Transverse colon (tissue), 4 donors: ENCODE measurements around the gene MASP1. TPM values are rescaled to one million over a fixed set of nuclear protein-coding genes. Genes with fewer than 3 reads are reported as not detected.

ENCODE experiments used
- DNase-seq: peaks from one replicate; pipeline ENCODE4 v3.0.0-alpha.2; 2019
- H3K27ac ChIP-seq, 4 donors: fragments of 200-600 bp; sonication (generic); 2 replicates each; pipeline ENCODE4 v1.5.1; 2016 to 2018; ENCODE audit warnings: inconsistent platforms in 4 of 4
- H3K27me3 ChIP-seq: fragments of 200-600 bp; sonication (generic); 2 replicates; pipeline ENCODE4 v1.5.1; 2017; ENCODE audit warnings: inconsistent platforms
- H3K36me3 ChIP-seq, 4 donors: fragments of 200-600 bp; sonication (generic); 2 replicates each; pipeline ENCODE4 v1.5.1; 2017 to 2019; ENCODE audit warnings: inconsistent platforms in 4 of 4
- H3K4me1 ChIP-seq, 4 donors: fragments of 200-600 bp; sonication (generic); 2 replicates each; pipeline ENCODE4 v1.5.1; 2017 to 2020; ENCODE audit warnings: inconsistent platforms in 4 of 4
- H3K4me3 ChIP-seq, 4 donors: fragments of 200-600 bp; sonication (generic); 1 replicate in 1 of 4; 2 replicates in 3 of 4; pipeline versions ENCODE4 v1.5.1 to v1.6.1; 2017 to 2019; ENCODE audit warnings: inconsistent platforms in 4 of 4
- H3K9me3 ChIP-seq, 2 donors: fragments of 200-600 bp; sonication (generic); 2 replicates each; pipeline ENCODE4 v1.5.1; 2017 to 2019; ENCODE audit warnings: inconsistent platforms in 2 of 2
- CTCF ChIP-seq, 5 experiments: fragments of 200-600 bp in 3 of 5; fragments of 450-650 bp in 2 of 5; sonication (generic) in 3 of 5; IDR thresholded peaks; 1 replicate in 2 of 5; 2 replicates in 3 of 5; pipeline ENCODE4 v1.5.1; 2016 to 2017; ENCODE audit warnings: antibody characterized with exemption in 5 of 5, inconsistent platforms in 3 of 5, mild to moderate bottlenecking in 2 of 5, moderate library complexity in 1 of 5
- EP300 ChIP-seq: sonication (generic); formaldehyde crosslinking; IDR thresholded peaks from one replicate; pipeline ENCODE4 v1.6.1; 2017; ENCODE audit warnings: antibody characterized with exemption, low read depth
- POLR2A ChIP-seq: fragments of 450-650 bp; IDR thresholded peaks from one replicate; pipeline ENCODE4 v1.6.1; 2016; ENCODE audit warnings: antibody characterized with exemption, mild to moderate bottlenecking, moderate library complexity
- POLR2AphosphoS5 ChIP-seq, 3 donors: sonication (generic); formaldehyde crosslinking; IDR thresholded peaks; one replicate each; pipeline ENCODE4 v1.6.1; 2016; ENCODE audit warnings: antibody characterized with exemption in 3 of 3
- WGBS, 2 donors: methylation state at CpG; one replicate each; pipeline ENCODE4 v1.1.5; 2018; ENCODE audit warnings: low coverage in 1 of 2; 5-methylcytosine and 5-hydroxymethylcytosine counted together
- in situ Hi-C, 4 donors: fragments of 200-750 bp; cut with MboI; loops; one replicate each; pipeline versions ENCODE4 v1.15.0 to v1.15.1; 2017; ENCODE audit warnings: low sequenced_read_pairs in 3 of 4, low pct_ligation_motif_present in 1 of 4, low pct_unique_long_range_greater_than_20kb in 1 of 4
- intact Hi-C: fragments of 100-400 bp; cut with DNase I; formaldehyde crosslinking; loops from one replicate; pipeline ENCODE4 v1.15.1; 2023; ENCODE audit warnings: low total_unique reads
- total RNA-seq, 4 donors: library from RNA; depleted of rRNA; stranded (reverse); fragments of >200 nt; gene quantifications; one replicate each; pipeline ENCODE4 v1.1.0, GENCODE V29; 2016

Gene MASP1
- total RNA-seq, 4 donors from 2014 or later, result 4.5 to 45.2 (median 13.9) TPM

DNA sequence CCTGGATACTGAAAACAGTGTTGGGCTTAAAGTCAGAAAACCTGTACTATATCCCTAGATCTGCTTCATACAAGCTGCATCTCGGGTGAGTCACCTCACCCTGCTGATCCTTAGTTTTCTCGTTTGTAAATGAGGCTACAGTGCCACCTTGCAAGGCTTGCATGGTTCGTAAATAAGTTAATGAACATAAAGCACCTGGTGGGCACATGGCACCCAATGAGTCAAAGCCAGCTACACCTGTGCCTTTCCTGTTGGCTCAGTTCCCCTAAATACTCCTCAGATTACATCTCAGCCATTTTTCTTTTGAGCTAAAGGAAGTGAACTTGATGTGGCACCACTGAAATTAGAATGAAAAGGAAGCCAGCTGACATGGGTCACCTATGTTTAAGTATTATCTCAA is 67.7 kb downstream of the MASP1 start:
- no peak for DNase-seq
- Histone ChIP-seq H3K27ac (no peak overlapping the region), H3K4me3 (no peak overlapping the region), H3K27me3 (no peaks in the 10 kb centered on the region), H3K36me3 (no peaks in the 10 kb centered on the region), H3K4me1 (no peaks in the 10 kb centered on the region), H3K9me3 (no peaks in the 10 kb centered on the region)
- in situ Hi-C loops, result loop anchor here (10.0 kb wide), 4 partner anchors 91 to 481 kb away; partner anchors contain the start of genes SST (in 2 of the 4) and RTP2 (in 1 of the 4)
- no peak for TF ChIP-seq POLR2A
- WGBS, 2 donors, result 68% methylated on average over 3 of the region's 3 CpGs; no CpG with 5 or more reads in 1 of the 2 donors
- intact Hi-C loops, result loop anchor here (5.0 to 10.0 kb wide), 2 partner anchors 71 to 459 kb away; partner anchors contain the start of gene MASP1

DNA sequence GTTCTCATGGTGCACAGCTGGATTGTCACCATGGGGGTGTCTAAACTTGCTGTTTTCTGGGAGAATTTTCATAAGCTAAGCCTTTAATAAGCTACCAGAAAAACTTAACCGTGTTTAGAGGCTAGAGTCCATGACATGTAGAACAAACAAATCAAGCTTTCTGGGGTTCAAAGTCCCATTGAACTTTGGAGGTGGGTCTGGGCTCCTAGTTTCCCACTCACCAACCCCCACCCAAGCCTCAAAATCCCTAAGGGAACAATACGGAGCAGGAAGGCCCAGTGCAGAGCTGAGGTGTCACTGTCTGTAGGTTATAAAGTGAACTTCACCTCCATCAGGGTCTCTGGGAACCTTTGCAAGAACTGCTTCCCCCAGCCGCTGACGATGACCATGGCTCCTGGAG is 68.7 kb downstream of the MASP1 start:
- intact Hi-C loops (loop anchor here (5.0 to 10.0 kb wide), 2 partner anchors 72 to 460 kb away; partner anchors contain the start of gene MASP1), in situ Hi-C loops (loop anchor here (10.0 kb wide), 4 partner anchors 92 to 482 kb away; partner anchors contain the start of genes SST (in 2 of the 4) and RTP2 (in 1 of the 4))
- Histone ChIP-seq H3K36me3 (no peaks in the 10 kb centered on the region), H3K9me3 (no peaks in the 10 kb centered on the region), H3K4me3 (no peak overlapping the region), H3K27ac (no peak overlapping the region), H3K4me1 (no peaks in the 10 kb centered on the region), H3K27me3 (no peaks in the 10 kb centered on the region)
- 80% methylated on average over 4 of the region's 4 CpGs; no CpG with 5 or more reads in 1 of the 2 donors for WGBS, 2 donors
- TF ChIP-seq POLR2A, result no peak
- TF ChIP-seq CTCF (IDR thresholded peaks at IDR 0.05), result no peak
- TF ChIP-seq EP300, result no peak
- TF ChIP-seq POLR2AphosphoS5 (IDR thresholded peaks at IDR 0.05), result no peak
- no peak for DNase-seq

- TF ChIP-seq POLR2AphosphoS5 (IDR thresholded peaks at IDR 0.05), result no peak
- Histone ChIP-seq H3K9me3 (no peaks in the 10 kb centered on the region), H3K27ac (no peak overlapping the region), H3K4me3 (no peak overlapping the region), H3K36me3 (no peaks in the 10 kb centered on the region), H3K4me1 (peaks cover 0 to 6% (median 0%) of the 10 kb centered on the region in 4 donors), H3K27me3 (no peaks in the 10 kb centered on the region)
- in situ Hi-C loops, result no loop called here
- intact Hi-C loops, result no loop called here
- WGBS, 2 donors, result 79 to 80% methylated on average over 1 to 5 of the region's 5 CpGs
- no peak for DNase-seq
These were observed 76.1 kb downstream of the MASP1 start for GRCh38 chr3:187215460-187215859.

- no peaks in the 10 kb centered on the region for H3K9me3 ChIP-seq
- in situ Hi-C loops (no loop called here), intact Hi-C loops (no loop called here)
- DNase-seq, result no peak
- no peaks in the 10 kb centered on the region for H3K36me3 ChIP-seq
- no peak overlapping the region for H3K4me3 ChIP-seq
- WGBS, 2 donors, result 80 to 83% methylated on average over 1 of the region's 1 CpG
- H3K4me1 ChIP-seq, result peaks cover 1 to 24% (median 8%) of the 10 kb centered on the region in 4 donors
- H3K27ac ChIP-seq, result no peak overlapping the region
- H3K27me3 ChIP-seq, result no peaks in the 10 kb centered on the region
- TF ChIP-seq EP300 (no peak), POLR2AphosphoS5 (IDR thresholded peaks at IDR 0.05) (no peak), POLR2A (no peak), CTCF (IDR thresholded peaks at IDR 0.05) (no peak)
These were observed 77.9 kb downstream of the MASP1 start for GRCh38 chr3:187213616-187214015.

- 71 to 88% methylated on average over 1 to 4 of the region's 4 CpGs for WGBS, 2 donors
- no peak overlapping the region for H3K4me3 ChIP-seq
- DNase-seq, result no peak
- peaks cover 6 to 33% (median 12%) of the 10 kb centered on the region in 4 donors for H3K4me1 ChIP-seq
- no peaks in the 10 kb centered on the region for H3K27me3 ChIP-seq
- H3K36me3 ChIP-seq, result no peaks in the 10 kb centered on the region
- no peak for TF ChIP-seq POLR2AphosphoS5 (IDR thresholded peaks at IDR 0.05)
- no peak for TF ChIP-seq EP300
- TF ChIP-seq POLR2A, result no peak
- TF ChIP-seq CTCF (IDR thresholded peaks at IDR 0.05), result no peak
- in situ Hi-C loops, result no loop called here
- H3K9me3 ChIP-seq, result no peaks in the 10 kb centered on the region
- intact Hi-C loops, result no loop called here
- H3K27ac ChIP-seq, result peak overlapping the region in 1 of 4 donors; percentile 22
These were observed 78.8 kb downstream of the MASP1 start for GRCh38 chr3:187212705-187213104.
